KMS-11 (cell line): ENCODE results near the gene PPP4R2.

ENCODE experiments used
- H2AFZ ChIP-seq: fragments of 200-600 bp; sonication (generic); 2 replicates; pipeline ENCODE4 v1.6.1; 2016; ENCODE audit warnings: antibody characterized with exemption, mixed run types, low read depth
- H3K27ac ChIP-seq: fragments of 200-600 bp; sonication (generic); 2 replicates; pipeline ENCODE4 v1.6.1; 2016; ENCODE audit warnings: mild to moderate bottlenecking, mixed run types
- H3K27me3 ChIP-seq: fragments of 200-600 bp; sonication (generic); 2 replicates; pipeline ENCODE4 v1.6.1; 2017; ENCODE audit warnings: mild to moderate bottlenecking, low read depth, mixed run types, moderate library complexity; ENCODE audit not compliant: insufficient read depth
- H3K36me3 ChIP-seq: fragments of 200-600 bp; sonication (generic); 2 replicates; pipeline ENCODE4 v1.6.1; 2017; ENCODE audit warnings: mild to moderate bottlenecking, mixed run types; ENCODE audit not compliant: insufficient read depth
- H3K4me1 ChIP-seq: fragments of 200-600 bp; sonication (generic); 2 replicates; pipeline ENCODE4 v1.6.1; 2016; ENCODE audit warnings: mild to moderate bottlenecking, low read depth, mixed run types; ENCODE audit not compliant: poor library complexity, severe bottlenecking
- H3K4me2 ChIP-seq: fragments of 200-600 bp; sonication (generic); 2 replicates; pipeline ENCODE4 v1.7.0; 2016; ENCODE audit warnings: mild to moderate bottlenecking, mixed run types
- H3K4me3 ChIP-seq: fragments of 200-600 bp; sonication (generic); IDR thresholded peaks from 2 replicates; pipeline ENCODE4 v1.6.1; 2017; ENCODE audit warnings: low read depth, low read length, mixed read lengths; ENCODE audit not compliant: insufficient read depth
- H3K79me2 ChIP-seq: fragments of 200-600 bp; sonication (generic); 2 replicates; pipeline ENCODE4 v1.6.1; 2016; ENCODE audit warnings: low read depth, mixed run types; ENCODE audit not compliant: insufficient read depth
- H3K9ac ChIP-seq: fragments of 200-600 bp; sonication (generic); 2 replicates; pipeline ENCODE4 v1.6.1; 2016; ENCODE audit warnings: mild to moderate bottlenecking, mixed run types
- H4K20me1 ChIP-seq: fragments of 200-600 bp; sonication (generic); 2 replicates; pipeline ENCODE4 v1.6.1; 2016; ENCODE audit warnings: mild to moderate bottlenecking, mixed run types; ENCODE audit not compliant: insufficient read depth
- TF ChIP-seq, protein P1 (sequence below): fragments of 200-600 bp; sonication (generic); conservative IDR thresholded peaks from 2 replicates; pipeline ENCODE4 v1.6.1; 2017; ENCODE audit warnings: low read depth, mild to moderate bottlenecking, antibody characterized with exemption, low read length, moderate library complexity, mixed read lengths

PPP4R2 gene

DNA sequence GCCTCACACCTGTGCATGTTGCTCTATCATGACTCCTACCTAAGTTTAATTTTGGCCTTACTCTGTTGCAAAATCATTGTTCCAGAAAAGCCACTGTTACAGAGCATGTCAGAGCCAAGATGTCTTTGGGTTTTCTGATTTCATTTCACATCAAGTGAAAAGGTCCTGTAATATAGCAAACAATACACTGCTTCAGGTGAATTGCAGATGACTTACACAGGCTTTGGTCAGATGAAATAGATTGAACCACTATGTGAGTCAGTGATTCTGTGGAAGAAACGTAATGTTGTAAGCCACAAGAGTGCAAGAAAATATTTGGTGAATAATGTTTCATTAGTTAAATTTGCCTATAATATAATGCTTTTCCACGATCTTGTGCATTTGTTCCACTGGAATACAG is 87.6 kb downstream of the PPP4R2 start:
- Histone ChIP-seq H3K4me3 (no peak overlapping the region), H4K20me1 (no peaks in the 10 kb centered on the region), H3K36me3 (no peaks in the 10 kb centered on the region), H2AFZ (no peak overlapping the region), H3K27ac (no peak overlapping the region), H3K79me2 (no peaks in the 10 kb centered on the region), H3K4me1 (peaks cover 4% of the 10 kb centered on the region), H3K9ac (no peak overlapping the region), H3K27me3 (no peaks in the 10 kb centered on the region), H3K4me2 (no peak overlapping the region)
- TF ChIP-seq, protein P1, sequence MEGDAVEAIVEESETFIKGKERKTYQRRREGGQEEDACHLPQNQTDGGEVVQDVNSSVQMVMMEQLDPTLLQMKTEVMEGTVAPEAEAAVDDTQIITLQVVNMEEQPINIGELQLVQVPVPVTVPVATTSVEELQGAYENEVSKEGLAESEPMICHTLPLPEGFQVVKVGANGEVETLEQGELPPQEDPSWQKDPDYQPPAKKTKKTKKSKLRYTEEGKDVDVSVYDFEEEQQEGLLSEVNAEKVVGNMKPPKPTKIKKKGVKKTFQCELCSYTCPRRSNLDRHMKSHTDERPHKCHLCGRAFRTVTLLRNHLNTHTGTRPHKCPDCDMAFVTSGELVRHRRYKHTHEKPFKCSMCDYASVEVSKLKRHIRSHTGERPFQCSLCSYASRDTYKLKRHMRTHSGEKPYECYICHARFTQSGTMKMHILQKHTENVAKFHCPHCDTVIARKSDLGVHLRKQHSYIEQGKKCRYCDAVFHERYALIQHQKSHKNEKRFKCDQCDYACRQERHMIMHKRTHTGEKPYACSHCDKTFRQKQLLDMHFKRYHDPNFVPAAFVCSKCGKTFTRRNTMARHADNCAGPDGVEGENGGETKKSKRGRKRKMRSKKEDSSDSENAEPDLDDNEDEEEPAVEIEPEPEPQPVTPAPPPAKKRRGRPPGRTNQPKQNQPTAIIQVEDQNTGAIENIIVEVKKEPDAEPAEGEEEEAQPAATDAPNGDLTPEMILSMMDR, result no peak

DNA sequence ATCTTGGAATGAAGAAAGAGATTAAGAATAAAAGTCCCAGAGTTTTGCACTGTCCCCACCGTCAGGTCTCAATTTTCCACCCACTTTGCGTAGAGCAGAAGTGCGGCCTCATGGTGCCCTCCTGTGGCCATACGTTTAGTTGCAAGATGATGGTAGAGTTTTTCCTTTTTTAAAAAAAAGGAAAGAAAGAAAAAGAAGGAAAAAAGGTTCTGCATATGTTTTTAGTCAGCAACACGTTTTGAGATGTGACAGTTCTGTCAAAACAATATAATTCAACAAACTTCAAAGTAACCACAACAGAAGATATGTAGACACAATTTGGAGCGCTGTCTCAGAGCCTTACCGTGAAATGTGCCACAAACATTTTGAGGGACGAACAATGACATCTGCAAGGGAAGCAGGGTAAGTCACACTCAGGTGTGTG is 89.5 kb downstream of the PPP4R2 start:
- no peak overlapping the region for H3K9ac ChIP-seq
- H3K4me1 ChIP-seq, result peaks cover 4% of the 10 kb centered on the region
- TF ChIP-seq, protein P1, result peak; percentile 78
- no peak overlapping the region for H3K27ac ChIP-seq
- no peak overlapping the region for H3K4me3 ChIP-seq
- no peaks in the 10 kb centered on the region for H4K20me1 ChIP-seq
- H3K4me2 ChIP-seq, result no peak overlapping the region
- H2AFZ ChIP-seq, result no peak overlapping the region
- no peaks in the 10 kb centered on the region for H3K27me3 ChIP-seq
- H3K79me2 ChIP-seq, result no peaks in the 10 kb centered on the region
- no peaks in the 10 kb centered on the region for H3K36me3 ChIP-seq

DNA sequence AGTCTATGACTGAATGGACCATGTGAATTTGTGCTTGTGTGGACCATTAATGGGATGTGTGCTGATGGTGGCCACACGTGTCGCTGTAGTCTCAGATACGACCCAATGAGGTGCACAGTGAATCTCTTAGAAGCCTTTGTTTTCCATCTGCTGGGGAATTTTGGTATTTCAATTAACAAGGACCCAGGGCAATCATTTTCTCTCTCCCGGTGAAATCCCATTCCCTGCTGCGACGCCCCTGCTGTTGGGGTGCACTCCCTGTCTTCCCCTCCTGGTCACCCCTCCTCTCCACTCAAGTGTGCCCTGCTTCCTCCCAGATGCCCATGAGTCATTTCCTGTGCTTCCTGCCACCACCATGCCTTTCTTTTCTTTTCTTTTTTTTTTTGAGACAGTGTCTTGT is 97.5 kb downstream of the PPP4R2 start:
- no peaks in the 10 kb centered on the region for H3K4me1 ChIP-seq
- no peaks in the 10 kb centered on the region for H3K79me2 ChIP-seq
- no peaks in the 10 kb centered on the region for H4K20me1 ChIP-seq
- H3K27me3 ChIP-seq, result no peaks in the 10 kb centered on the region
- TF ChIP-seq, protein P1, result no peak
- H3K4me3 ChIP-seq, result no peak overlapping the region
- H3K27ac ChIP-seq, result no peak overlapping the region
- H3K9ac ChIP-seq, result no peak overlapping the region
- H3K36me3 ChIP-seq, result no peaks in the 10 kb centered on the region
- no peak overlapping the region for H2AFZ ChIP-seq
- no peak overlapping the region for H3K4me2 ChIP-seq

DNA sequence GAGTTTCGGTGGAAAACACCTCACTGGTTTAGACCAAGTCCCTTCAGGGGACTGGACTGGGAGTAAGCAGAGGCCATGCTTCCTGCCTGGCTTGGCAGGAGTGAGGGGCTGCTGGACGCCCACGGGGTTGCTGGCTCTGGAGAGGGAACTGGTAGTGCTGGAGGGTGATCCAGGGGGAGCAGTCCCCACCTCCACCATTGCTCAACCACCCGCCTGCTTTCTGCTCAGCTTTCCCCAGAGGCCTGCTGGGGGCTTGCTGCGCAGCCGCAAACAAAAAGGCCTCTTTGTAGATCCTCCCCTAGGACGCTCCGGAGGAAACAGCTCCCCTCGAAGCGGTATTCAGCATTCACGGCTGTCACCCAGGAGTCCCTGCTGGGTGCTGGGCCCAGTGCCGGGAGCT is 98.3 kb downstream of the PPP4R2 start:
- Histone ChIP-seq H2AFZ (no peak overlapping the region), H3K4me3 (no peak overlapping the region), H3K4me2 (no peak overlapping the region), H3K9ac (no peak overlapping the region), H3K79me2 (no peaks in the 10 kb centered on the region), H3K4me1 (no peaks in the 10 kb centered on the region), H3K36me3 (no peaks in the 10 kb centered on the region), H3K27ac (no peak overlapping the region), H3K27me3 (no peaks in the 10 kb centered on the region), H4K20me1 (no peaks in the 10 kb centered on the region)
- TF ChIP-seq, protein P1, result no peak
